OCI-LY1 (cell line): ENCODE results near the gene GUCA1A.

Source experiments
- CTCF ChIP-seq: fragments of 200-600 bp; sonication (generic), shearing (Covaris generic); IDR thresholded peaks from 2 replicates; pipeline ENCODE4 v1.5.1; 2017; ENCODE audit warnings: mild to moderate bottlenecking, antibody characterized with exemption, low read length, moderate library complexity, mixed read lengths
- EZH2 ChIP-seq: fragments of 200-600 bp; sonication (generic), shearing (Covaris generic); IDR thresholded peaks from 2 replicates; pipeline ENCODE4 v1.8.0; 2017; ENCODE audit warnings: borderline replicate concordance, mixed run types, mild to moderate bottlenecking, antibody characterized with exemption, low read length, moderate library complexity, mixed read lengths

DNA sequence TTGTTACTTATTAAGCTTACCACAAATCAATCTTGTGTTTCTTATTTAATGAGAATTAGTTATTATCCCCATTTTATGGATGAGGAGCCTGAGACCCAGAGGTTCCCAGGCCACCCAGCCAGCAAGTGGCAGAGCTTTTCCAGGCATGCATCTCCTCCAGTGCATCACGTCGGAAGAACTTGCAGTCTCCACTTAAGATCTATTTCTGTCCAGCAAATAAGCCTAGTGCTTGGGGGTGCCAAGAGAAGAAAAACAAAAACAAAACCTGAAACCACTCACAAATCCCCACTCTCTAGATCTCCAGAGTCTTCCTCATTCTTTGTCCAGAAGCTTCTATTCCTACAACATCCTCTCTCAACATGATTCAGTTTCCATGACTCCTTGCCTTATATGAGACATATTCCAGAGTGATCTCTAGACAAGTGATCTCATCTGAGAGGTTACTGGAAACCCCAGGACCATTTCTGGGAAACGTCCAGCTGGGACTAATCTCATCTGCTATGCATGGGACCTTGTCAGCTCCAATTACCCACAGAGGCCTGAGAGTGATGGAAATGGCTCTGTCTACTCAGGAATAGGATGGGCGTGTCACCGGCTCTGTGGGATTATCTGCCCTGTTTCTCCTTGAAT is 17.5 kb downstream of the GUCA1A start:
- TF ChIP-seq CTCF: no peak
- no peak for TF ChIP-seq EZH2
